Chondrocyte (in vitro differentiated cells): ENCODE measurements around the gene TDRD10. TPM values are rescaled to one million over a fixed set of nuclear protein-coding genes. Genes with fewer than 3 reads are reported as not detected.

Experiments used
- DNase-seq: peaks from one replicate; pipeline ENCODE4 v3.0.0; 2021; ENCODE audit warnings: mixed read lengths, low spot score
- H3K27ac Mint-ChIP-seq: one replicate; pipeline ENCODE4 v1.8.0; 2021; ENCODE audit warnings: mild to moderate bottlenecking, moderate library complexity, mixed read lengths; ENCODE audit not compliant: unreplicated experiment
- H3K27me3 Mint-ChIP-seq: 2 replicates; pipeline ENCODE4 v1.8.0; 2021; ENCODE audit warnings: low read depth, mixed read lengths
- H3K36me3 Mint-ChIP-seq: 2 replicates; pipeline ENCODE4 v1.8.0; 2021; ENCODE audit warnings: low read depth, mixed read lengths
- H3K4me1 Mint-ChIP-seq: 2 replicates; pipeline ENCODE4 v1.8.0; 2021; ENCODE audit warnings: low read depth, mild to moderate bottlenecking, mixed read lengths
- H3K4me3 Mint-ChIP-seq: one replicate; pipeline ENCODE4 v1.8.0; 2021; ENCODE audit warnings: mild to moderate bottlenecking, moderate library complexity, mixed read lengths; ENCODE audit not compliant: unreplicated experiment
- H3K9me3 Mint-ChIP-seq: 2 replicates; pipeline ENCODE4 v1.8.0; 2021; ENCODE audit warnings: low read depth, mixed read lengths
- total RNA-seq: library from RNA; stranded (reverse); gene quantifications from 3 replicates; pipeline ENCODE4 v1.2.1, GENCODE V29; 2021
- TF ChIP-seq, protein P1 (sequence below): fragments of 200-600 bp; sonication (generic); IDR thresholded peaks from 2 replicates; pipeline ENCODE4 v1.5.0; 2021; ENCODE audit warnings: antibody characterized with exemption, mild to moderate bottlenecking, moderate library complexity

TDRD10 gene
- total RNA-seq, 1 donor from 2014 or later = 0.17 TPM

- no peak for DNase-seq
- peaks cover 23% of the 10 kb centered on the region for H3K27me3 Mint-ChIP-seq
- TF ChIP-seq, protein P1, sequence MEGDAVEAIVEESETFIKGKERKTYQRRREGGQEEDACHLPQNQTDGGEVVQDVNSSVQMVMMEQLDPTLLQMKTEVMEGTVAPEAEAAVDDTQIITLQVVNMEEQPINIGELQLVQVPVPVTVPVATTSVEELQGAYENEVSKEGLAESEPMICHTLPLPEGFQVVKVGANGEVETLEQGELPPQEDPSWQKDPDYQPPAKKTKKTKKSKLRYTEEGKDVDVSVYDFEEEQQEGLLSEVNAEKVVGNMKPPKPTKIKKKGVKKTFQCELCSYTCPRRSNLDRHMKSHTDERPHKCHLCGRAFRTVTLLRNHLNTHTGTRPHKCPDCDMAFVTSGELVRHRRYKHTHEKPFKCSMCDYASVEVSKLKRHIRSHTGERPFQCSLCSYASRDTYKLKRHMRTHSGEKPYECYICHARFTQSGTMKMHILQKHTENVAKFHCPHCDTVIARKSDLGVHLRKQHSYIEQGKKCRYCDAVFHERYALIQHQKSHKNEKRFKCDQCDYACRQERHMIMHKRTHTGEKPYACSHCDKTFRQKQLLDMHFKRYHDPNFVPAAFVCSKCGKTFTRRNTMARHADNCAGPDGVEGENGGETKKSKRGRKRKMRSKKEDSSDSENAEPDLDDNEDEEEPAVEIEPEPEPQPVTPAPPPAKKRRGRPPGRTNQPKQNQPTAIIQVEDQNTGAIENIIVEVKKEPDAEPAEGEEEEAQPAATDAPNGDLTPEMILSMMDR = no peak
- H3K36me3 Mint-ChIP-seq = no peaks in the 10 kb centered on the region
- H3K9me3 Mint-ChIP-seq = no peaks in the 10 kb centered on the region
- no peak overlapping the region for H3K4me3 Mint-ChIP-seq
- peaks cover 7% of the 10 kb centered on the region for H3K4me1 Mint-ChIP-seq
- H3K27ac Mint-ChIP-seq = no peak overlapping the region
Observed at GRCh38 chr1:154571244-154571963, 69.4 kb downstream of the TDRD10 start.

DNA sequence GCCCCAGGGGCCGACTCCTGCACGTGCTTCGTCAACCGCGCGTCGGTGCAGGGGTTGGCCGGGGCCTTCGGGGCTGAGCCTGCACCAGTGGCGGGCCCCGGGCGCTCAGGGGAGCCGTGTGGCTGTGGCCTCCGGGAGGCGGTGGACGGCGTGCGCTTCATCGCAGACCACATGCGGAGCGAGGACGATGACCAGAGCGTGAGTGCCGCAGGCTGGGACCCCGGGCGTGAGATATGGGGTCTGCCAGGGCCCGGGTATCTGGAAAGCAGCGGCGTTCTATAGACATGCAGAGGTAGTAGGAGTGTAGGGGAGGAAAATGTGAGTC lies 69.9 kb downstream of the TDRD10 start:
- Mint-ChIP-seq H3K9me3 (no peaks in the 10 kb centered on the region), H3K36me3 (no peaks in the 10 kb centered on the region), H3K27ac (no peak overlapping the region), H3K27me3 (peaks cover 17% of the 10 kb centered on the region), H3K4me1 (peaks cover 7% of the 10 kb centered on the region), H3K4me3 (no peak overlapping the region)
- TF ChIP-seq, protein P1 = no peak
- DNase-seq = no peak

DNA sequence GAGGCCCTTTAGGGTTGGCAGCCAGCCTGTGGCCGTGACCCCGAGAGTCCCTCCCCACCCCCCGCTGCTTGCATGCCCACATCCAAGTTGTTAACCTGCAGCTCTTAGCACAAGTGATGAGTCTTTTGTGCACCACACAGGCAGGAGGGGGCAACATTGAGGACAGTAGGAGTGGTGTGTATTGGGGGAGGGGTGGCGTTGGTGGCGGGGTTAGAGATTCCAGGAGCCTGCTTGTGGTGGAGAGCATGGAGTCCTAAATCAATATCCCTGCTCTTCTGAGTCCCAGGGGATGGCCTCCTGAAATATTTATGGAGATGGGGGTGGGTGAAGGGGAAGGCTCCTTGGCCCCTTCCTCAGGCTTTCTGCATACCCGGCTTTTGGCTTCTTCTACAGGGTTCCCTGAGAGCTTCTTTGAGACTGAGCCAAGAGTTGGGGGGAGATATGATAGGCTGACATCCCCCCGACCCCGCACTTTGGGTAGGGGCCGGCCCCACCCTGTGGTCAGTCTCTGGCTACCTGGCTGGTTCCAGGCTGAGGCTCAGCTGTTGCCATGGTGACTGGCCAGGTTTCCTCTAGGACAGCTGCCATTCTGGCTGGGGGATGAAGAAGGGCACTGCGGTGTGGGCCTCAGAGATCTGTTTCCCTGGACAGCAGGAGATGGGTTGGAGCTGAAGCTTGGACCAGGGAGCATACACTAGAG lies 70.6 kb downstream of the TDRD10 start:
- Mint-ChIP-seq H3K9me3 (no peaks in the 10 kb centered on the region), H3K27ac (no peak overlapping the region), H3K36me3 (no peaks in the 10 kb centered on the region), H3K4me1 (peaks cover 5% of the 10 kb centered on the region), H3K4me3 (no peak overlapping the region), H3K27me3 (peaks cover 13% of the 10 kb centered on the region)
- TF ChIP-seq, protein P1 = no peak
- DNase-seq = no peak

- H3K36me3 Mint-ChIP-seq = no peaks in the 10 kb centered on the region
- no peaks in the 10 kb centered on the region for H3K9me3 Mint-ChIP-seq
- H3K27ac Mint-ChIP-seq = no peak overlapping the region
- TF ChIP-seq, protein P1 = no peak
- peaks cover 9% of the 10 kb centered on the region for H3K27me3 Mint-ChIP-seq
- peaks cover under 1% of the 10 kb centered on the region for H3K4me1 Mint-ChIP-seq
- DNase-seq = no peak
- H3K4me3 Mint-ChIP-seq = no peak overlapping the region
Observed at GRCh38 chr1:154573168-154573510, 71.1 kb downstream of the TDRD10 start.

GRCh38 chr1:154574716-154575115 lies 72.7 kb downstream of the TDRD10 start:
- no peaks in the 10 kb centered on the region for H3K4me1 Mint-ChIP-seq
- H3K27ac Mint-ChIP-seq = no peak overlapping the region
- TF ChIP-seq, protein P1 = no peak
- peaks cover 8% of the 10 kb centered on the region for H3K27me3 Mint-ChIP-seq
- no peak for DNase-seq
- no peak overlapping the region for H3K4me3 Mint-ChIP-seq
- no peaks in the 10 kb centered on the region for H3K9me3 Mint-ChIP-seq
- peaks cover 14% of the 10 kb centered on the region for H3K36me3 Mint-ChIP-seq
